Psoas muscle (tissue), 8 donors: ENCODE results near the gene PPARG. TPM values are rescaled to one million over a fixed set of nuclear protein-coding genes. Genes with fewer than 3 reads are reported as not detected.

ENCODE experiments used
- ATAC-seq, 4 donors: fragments of 200-7000 bp; cut with Tn5 transposase; one replicate each; pipeline ENCODE4 v1.9.1; 2020; ENCODE audit warnings: moderate library complexity in 3 of 4, mild to moderate bottlenecking in 2 of 4
- DNase-seq, 2 donors: peaks; one replicate each; pipeline ENCODE4 v3.0.0-alpha.2; 2020
- H3K27ac ChIP-seq: fragments of 200-600 bp; one replicate; pipeline ENCODE4 v1.8.0; 2022
- H3K27me3 ChIP-seq, 3 donors: fragments of 200-600 bp in 1 of 3; one replicate each; pipeline versions ENCODE4 v1.6.1 to v1.8.0; 2013 to 2022; ENCODE audit warnings: low read length in 2 of 3, mild to moderate bottlenecking in 2 of 3, moderate library complexity in 1 of 3; ENCODE audit not compliant: insufficient read depth in 3 of 3
- H3K36me3 ChIP-seq, 2 donors: fragments of 200-600 bp in 1 of 2; one replicate each; pipeline versions ENCODE4 v1.6.1 to v1.8.0; 2013 to 2022; ENCODE audit warnings: low read depth in 1 of 2, mild to moderate bottlenecking in 1 of 2, moderate library complexity in 1 of 2; ENCODE audit not compliant: insufficient read depth in 1 of 2
- H3K4me1 ChIP-seq: fragments of 200-600 bp; one replicate; pipeline ENCODE4 v1.8.0; 2022
- H3K4me3 ChIP-seq: fragments of 200-600 bp; one replicate; pipeline ENCODE4 v1.8.0; 2022; ENCODE audit warnings: mild to moderate bottlenecking
- H3K9me3 ChIP-seq: fragments of 200-600 bp; one replicate; pipeline ENCODE4 v1.8.0; 2022
- WGBS, 3 donors: extraction: QIAGEN DNeasy Blood & Tissue Kit; methylation state at CpG; one replicate each; pipeline versions ENCODE4 v1.1.6 to v1.1.7; 2013; 5-methylcytosine and 5-hydroxymethylcytosine counted together
- intact Hi-C, 2 donors: fragments of 100-400 bp; cut with DNase I; formaldehyde crosslinking; loops; one replicate each; pipeline versions ENCODE4 v1.11.0 to v1.14.2; 2022
- polyA plus RNA-seq, 3 donors: library from polyadenylated mRNA; stranded (reverse); fragments of 200-250 nt; gene quantifications; one replicate each; pipeline ENCODE4 v1.2.3, GENCODE V29; 2013
- total RNA-seq, 4 donors: library from RNA; stranded (reverse); fragmentation: NEBNext Ultra II Directional in 2 of 4; extraction: Animal tissue kit (Norgen Biotek cat#: 25700) in 2 of 4; gene quantifications; one replicate each; pipeline versions ENCODE4 v1.2.1 to v1.2.4, GENCODE V29; 2021 to 2023
- TF ChIP-seq, protein P1 (sequence below): fragments of 200-600 bp; IDR thresholded peaks from one replicate; pipeline ENCODE4 v1.8.0; 2022; ENCODE audit warnings: antibody characterized with exemption
- donor health status: healthy with polysubstance abuse.
- donor health status: DM: no; HTN: no; CAD: no; lungs with moderate emphysema.
- donor health status: Bipolar disorder and iron deficiency.
- donor health status: healthy.
- donor health status: DM: yes; HTN: yes; CAD: no.
- donor health status: DM: no; HTN: no; CAD: no.
- donor health status: DM: no; HTN: no; CAD: no.
- donor health status: DM: yes; HTN: yes; CAD: no.

Gene PPARG
- total and polyA plus RNA-seq, 7 donors = 3.1 to 6.8 (median 4.3) TPM

- TF ChIP-seq, protein P1, sequence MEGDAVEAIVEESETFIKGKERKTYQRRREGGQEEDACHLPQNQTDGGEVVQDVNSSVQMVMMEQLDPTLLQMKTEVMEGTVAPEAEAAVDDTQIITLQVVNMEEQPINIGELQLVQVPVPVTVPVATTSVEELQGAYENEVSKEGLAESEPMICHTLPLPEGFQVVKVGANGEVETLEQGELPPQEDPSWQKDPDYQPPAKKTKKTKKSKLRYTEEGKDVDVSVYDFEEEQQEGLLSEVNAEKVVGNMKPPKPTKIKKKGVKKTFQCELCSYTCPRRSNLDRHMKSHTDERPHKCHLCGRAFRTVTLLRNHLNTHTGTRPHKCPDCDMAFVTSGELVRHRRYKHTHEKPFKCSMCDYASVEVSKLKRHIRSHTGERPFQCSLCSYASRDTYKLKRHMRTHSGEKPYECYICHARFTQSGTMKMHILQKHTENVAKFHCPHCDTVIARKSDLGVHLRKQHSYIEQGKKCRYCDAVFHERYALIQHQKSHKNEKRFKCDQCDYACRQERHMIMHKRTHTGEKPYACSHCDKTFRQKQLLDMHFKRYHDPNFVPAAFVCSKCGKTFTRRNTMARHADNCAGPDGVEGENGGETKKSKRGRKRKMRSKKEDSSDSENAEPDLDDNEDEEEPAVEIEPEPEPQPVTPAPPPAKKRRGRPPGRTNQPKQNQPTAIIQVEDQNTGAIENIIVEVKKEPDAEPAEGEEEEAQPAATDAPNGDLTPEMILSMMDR = no peak
- peak in 3 of 4 donors; percentile 30 to 58 (median 48) for ATAC-seq
- no peak for DNase-seq
Measured at GRCh38 chr3:12393894-12394293, 105.0 kb downstream of the PPARG start.

GRCh38 chr3:12394569-12395271, 105.8 kb downstream of the PPARG start:
- Histone ChIP-seq H3K36me3 (no peaks in the 10 kb centered on the region), H3K27me3 (peaks cover 0 to 22% (median 2%) of the 10 kb centered on the region in 3 donors), H3K27ac (no peak overlapping the region), H3K9me3 (no peaks in the 10 kb centered on the region), H3K4me1 (peaks cover 4% of the 10 kb centered on the region), H3K4me3 (no peak overlapping the region)
- TF ChIP-seq, protein P1 = no peak
- WGBS, 3 donors = 73 to 82% (median 77%) methylated on average over 4 of the region's 4 CpGs
- intact Hi-C loops = no loop called here
- DNase-seq (no peak), ATAC-seq (no peak)

More at GRCh38 chr3:12393894-12394293, 105.0 kb downstream of the PPARG start:
- H3K27ac ChIP-seq = no peak overlapping the region
- no peaks in the 10 kb centered on the region for H3K36me3 ChIP-seq
- 78 to 88% (median 81%) methylated on average over 1 of the region's 1 CpG for WGBS, 3 donors
- H3K27me3 ChIP-seq = peaks cover 0 to 29% (median 2%) of the 10 kb centered on the region in 3 donors
- H3K4me3 ChIP-seq = no peak overlapping the region
- H3K4me1 ChIP-seq = peaks cover 4% of the 10 kb centered on the region
- no peaks in the 10 kb centered on the region for H3K9me3 ChIP-seq
- intact Hi-C loops = no loop called here

- no peaks in the 10 kb centered on the region for H3K9me3 ChIP-seq
- DNase-seq (no peak), ATAC-seq (no peak)
- peaks cover 0 to 22% (median 2%) of the 10 kb centered on the region in 3 donors for H3K27me3 ChIP-seq
- no peak overlapping the region for H3K27ac ChIP-seq
- 75 to 83% (median 82%) methylated on average over 5 of the region's 5 CpGs for WGBS, 3 donors
- H3K36me3 ChIP-seq = no peaks in the 10 kb centered on the region
- H3K4me3 ChIP-seq = no peak overlapping the region
- H3K4me1 ChIP-seq = peaks cover 4% of the 10 kb centered on the region
- intact Hi-C loops = no loop called here
- TF ChIP-seq, protein P1 = no peak
Measured at GRCh38 chr3:12395349-12396012, 106.6 kb downstream of the PPARG start.

DNA sequence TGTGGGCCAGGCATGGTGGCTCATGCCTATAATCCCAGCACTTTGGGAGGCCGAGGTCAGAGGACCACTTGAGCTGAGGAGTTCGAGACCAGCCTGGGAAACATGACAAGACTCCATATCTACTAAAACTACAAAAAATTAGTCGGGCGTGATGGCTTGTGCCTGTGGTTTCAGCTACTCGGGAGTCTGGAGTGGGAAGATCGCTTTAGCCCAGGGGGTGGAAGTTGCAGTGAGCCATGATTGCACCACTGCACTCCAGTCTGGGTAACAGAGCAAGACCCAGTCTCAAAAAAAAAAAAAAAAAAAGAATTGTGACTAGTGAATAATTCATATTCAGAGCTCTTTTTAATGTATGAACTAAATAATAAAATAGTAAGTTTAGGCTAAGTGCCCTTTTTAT, 107.6 kb downstream of the PPARG start:
- 85 to 97% (median 93%) methylated on average over 6 of the region's 6 CpGs for WGBS, 3 donors
- intact Hi-C loops = no loop called here
- ATAC-seq = no peak

More for the DNA sequence above, 107.6 kb downstream of the PPARG start:
- DNase-seq = no peak
- H3K36me3 ChIP-seq = no peaks in the 10 kb centered on the region
- no peaks in the 10 kb centered on the region for H3K9me3 ChIP-seq
- peaks cover 4% of the 10 kb centered on the region for H3K4me1 ChIP-seq
- H3K27me3 ChIP-seq = peaks cover 0 to 15% (median 2%) of the 10 kb centered on the region in 3 donors
- TF ChIP-seq, protein P1 = no peak
- no peak overlapping the region for H3K4me3 ChIP-seq
- H3K27ac ChIP-seq = no peak overlapping the region
